ENCODE results near the gene HSD17B14. TPM values are rescaled to one million over a fixed set of nuclear protein-coding genes. Genes with fewer than 3 reads are reported as not detected.

The HSD17B14 gene
- total RNA-seq, 1 experiment from 2014 or later: 27.8 TPM

GRCh38 chr19:48822514-48822913, 13.8 kb downstream of the HSD17B14 start:
- ChIA-PET POLR2A (no interaction called here), CTCF (no interaction called here)
- H3K27me3 Mint-ChIP-seq (ENCODE audit: insufficient read depth, unreplicated experiment): no peaks in the 10 kb centered on the region
- no peak overlapping the region for H3K4me3 ChIP-seq (ENCODE audit: low read depth, low read length)
- no peaks in the 10 kb centered on the region for H3K9me3 ChIP-seq
- no peaks in the 10 kb centered on the region; the same call in 1 of the 2 replicates for H3K36me3 ChIP-seq (ENCODE audit: control insufficient read depth, insufficient read depth, low read length)
- intact Hi-C loops (cut with micrococcal nuclease; ENCODE audit: unreplicated experiment): no loop called here
- DNase-seq: no peak
- H3K27ac Mint-ChIP-seq (ENCODE audit: unreplicated experiment): no peak overlapping the region
- no peaks in the 10 kb centered on the region for H3K4me1 ChIP-seq
- peaks cover 7% of the 10 kb centered on the region for H3K4me1 Mint-ChIP-seq (ENCODE audit: low read depth, unreplicated experiment)
- BruUV-seq (replicated peaks): no TSS peak
- no peaks in the 10 kb centered on the region for H3K36me3 Mint-ChIP-seq (ENCODE audit: insufficient read depth, unreplicated experiment)
- no peak overlapping the region for H3K4me3 Mint-ChIP-seq (ENCODE audit: unreplicated experiment)
- H3K27me3 ChIP-seq (replicated peaks; ENCODE audit: control insufficient read depth, insufficient read depth, low read length): no peaks in the 10 kb centered on the region
- no peaks in the 10 kb centered on the region for H3K9me3 Mint-ChIP-seq (ENCODE audit: unreplicated experiment)
- no peak for TF ChIP-seq CTCF (IDR thresholded peaks at IDR 0.05; ENCODE audit: insufficient read depth in 1 of 2, low read depth in 1 of 2, low read length in 1 of 2, severe bottlenecking in 1 of 2, unreplicated experiment in 1 of 2)

- no peak for TF ChIP-seq CTCF (IDR thresholded peaks at IDR 0.05; ENCODE audit: insufficient read depth in 1 of 2, low read depth in 1 of 2, low read length in 1 of 2, severe bottlenecking in 1 of 2, unreplicated experiment in 1 of 2)
- no peaks in the 10 kb centered on the region; the same call in 1 of the 2 replicates for H3K36me3 ChIP-seq (ENCODE audit: control insufficient read depth, insufficient read depth, low read length)
- POLR2A ChIA-PET: no interaction called here
- no peaks in the 10 kb centered on the region for H3K9me3 ChIP-seq
- Mint-ChIP-seq H3K36me3 (ENCODE audit: insufficient read depth, unreplicated experiment) (no peaks in the 10 kb centered on the region), H3K9me3 (ENCODE audit: unreplicated experiment) (no peaks in the 10 kb centered on the region), H3K27ac (ENCODE audit: unreplicated experiment) (no peak overlapping the region), H3K4me1 (ENCODE audit: low read depth, unreplicated experiment) (peaks cover 11% of the 10 kb centered on the region), H3K4me3 (ENCODE audit: unreplicated experiment) (no peak overlapping the region), H3K27me3 (ENCODE audit: insufficient read depth, unreplicated experiment) (no peaks in the 10 kb centered on the region)
- no peaks in the 10 kb centered on the region for H3K4me1 ChIP-seq
- intact Hi-C loops (cut with micrococcal nuclease; ENCODE audit: unreplicated experiment): no loop called here
- H3K27me3 ChIP-seq (replicated peaks; ENCODE audit: control insufficient read depth, insufficient read depth, low read length): no peaks in the 10 kb centered on the region
- CTCF ChIA-PET: no interaction called here
- DNase-seq: no peak
- no peak overlapping the region for H3K4me3 ChIP-seq (ENCODE audit: low read depth, low read length)
- BruUV-seq (replicated peaks): no TSS peak
Measured at GRCh38 chr19:48821633-48822032, 14.7 kb downstream of the HSD17B14 start.

- no TSS peak for BruUV-seq (replicated peaks)
- ChIA-PET CTCF (no interaction called here), POLR2A (no interaction called here)
- intact Hi-C loops (cut with micrococcal nuclease; ENCODE audit: unreplicated experiment): no loop called here
- no peak overlapping the region for H3K4me3 Mint-ChIP-seq (ENCODE audit: unreplicated experiment)
- H3K9me3 Mint-ChIP-seq (ENCODE audit: unreplicated experiment): no peaks in the 10 kb centered on the region
- Histone ChIP-seq H3K4me3 (ENCODE audit: low read depth, low read length) (no peak overlapping the region), H3K4me1 (no peaks in the 10 kb centered on the region; the same call in 1 of the 2 replicates), H3K9me3 (no peaks in the 10 kb centered on the region), H3K27me3 (replicated peaks; ENCODE audit: control insufficient read depth, insufficient read depth, low read length) (no peaks in the 10 kb centered on the region), H3K36me3 (ENCODE audit: control insufficient read depth, insufficient read depth, low read length) (no peaks in the 10 kb centered on the region; the same call in 1 of the 2 replicates)
- no peak overlapping the region for H3K27ac Mint-ChIP-seq (ENCODE audit: unreplicated experiment)
- no peak for DNase-seq
- TF ChIP-seq CTCF (IDR thresholded peaks at IDR 0.05; ENCODE audit: insufficient read depth in 1 of 2, low read depth in 1 of 2, low read length in 1 of 2, severe bottlenecking in 1 of 2, unreplicated experiment in 1 of 2): no peak
- H3K4me1 Mint-ChIP-seq (ENCODE audit: low read depth, unreplicated experiment): peaks cover 20% of the 10 kb centered on the region
- peaks cover 6% of the 10 kb centered on the region for H3K36me3 Mint-ChIP-seq (ENCODE audit: insufficient read depth, unreplicated experiment)
- no peaks in the 10 kb centered on the region for H3K27me3 Mint-ChIP-seq (ENCODE audit: insufficient read depth, unreplicated experiment)
Measured at GRCh38 chr19:48819366-48819816, 16.9 kb downstream of the HSD17B14 start.
